Cardiac septum (tissue), 1 donor: ENCODE measurements around the gene PHACTR2. TPM values are rescaled to one million over a fixed set of nuclear protein-coding genes. Genes with fewer than 3 reads are reported as not detected.

ENCODE experiments used
- DNase-seq: peaks from one replicate; pipeline ENCODE4 v3.0.0-alpha.2; 2020; ENCODE audit warnings: low spot score
- intact Hi-C: fragments of 100-400 bp; cut with DNase I; formaldehyde crosslinking; loops from one replicate; pipeline ENCODE4 v1.14.0; 2022
- total RNA-seq: library from RNA; stranded (reverse); fragmentation: NEBNext Ultra II Directional; extraction: Animal tissue kit (Norgen Biotek cat#: 25700); gene quantifications from one replicate; pipeline ENCODE4 v1.2.1, GENCODE V29; 2021
- donor health status: DM: no; HTN: no; CAD: no.

The PHACTR2 gene
- total RNA-seq, 1 donor from 2014 or later = 59.3 TPM

- DNase-seq = no peak
- intact Hi-C loops = no loop called here
Observed at GRCh38 chr6:143750877-143751276, 73.1 kb downstream of the PHACTR2 start.

DNA sequence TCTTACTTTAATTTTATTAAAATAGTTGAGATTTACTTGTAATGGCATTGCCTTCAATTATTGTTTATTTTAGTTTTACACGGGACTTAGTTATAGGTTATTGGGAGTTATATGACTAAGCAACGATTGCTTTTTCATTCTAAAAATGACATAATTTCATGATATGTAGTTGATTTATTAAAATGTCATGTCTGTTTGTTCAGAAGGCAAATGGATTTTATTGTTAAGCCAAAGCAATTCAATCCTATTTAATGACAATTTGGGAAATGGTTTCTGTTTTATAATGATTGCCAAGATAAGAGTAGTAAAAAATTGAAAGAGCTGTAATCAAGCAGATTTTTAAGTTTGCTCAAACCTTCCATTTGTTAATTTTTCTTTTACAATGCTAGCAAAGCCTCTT, 74.7 kb downstream of the PHACTR2 start:
- no peak for DNase-seq
- intact Hi-C loops = no loop called here

GRCh38 chr6:143753678-143754077, 75.9 kb downstream of the PHACTR2 start:
- DNase-seq = no peak
- intact Hi-C loops = no loop called here

- intact Hi-C loops = no loop called here
- no peak for DNase-seq
Observed at GRCh38 chr6:143754204-143754603, 76.4 kb downstream of the PHACTR2 start.

DNA sequence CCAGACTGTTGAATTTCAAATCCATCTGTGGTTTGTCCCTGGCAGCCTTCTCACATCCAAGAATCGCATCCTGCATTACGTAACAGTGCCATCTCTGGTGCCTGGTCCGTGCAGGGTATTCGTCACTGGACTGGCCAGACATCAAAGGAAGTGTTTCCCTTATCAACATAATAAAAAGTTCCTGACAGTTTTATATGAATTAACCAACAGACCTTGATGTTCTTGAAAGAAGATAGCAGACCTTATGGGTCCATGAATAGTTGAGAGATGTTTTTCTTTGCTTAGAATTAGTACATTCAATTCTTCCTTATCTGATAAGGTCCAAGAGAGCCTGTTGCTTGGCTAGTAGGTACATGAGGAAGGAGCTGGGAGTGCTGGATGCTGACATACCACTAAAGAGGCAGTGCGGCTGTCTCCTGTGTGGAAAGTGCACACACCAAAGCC, 77.6 kb downstream of the PHACTR2 start:
- no peak for DNase-seq
- intact Hi-C loops = no loop called here

GRCh38 chr6:143757346-143757832, 79.6 kb downstream of the PHACTR2 start:
- intact Hi-C loops = no loop called here
- no peak for DNase-seq

DNA sequence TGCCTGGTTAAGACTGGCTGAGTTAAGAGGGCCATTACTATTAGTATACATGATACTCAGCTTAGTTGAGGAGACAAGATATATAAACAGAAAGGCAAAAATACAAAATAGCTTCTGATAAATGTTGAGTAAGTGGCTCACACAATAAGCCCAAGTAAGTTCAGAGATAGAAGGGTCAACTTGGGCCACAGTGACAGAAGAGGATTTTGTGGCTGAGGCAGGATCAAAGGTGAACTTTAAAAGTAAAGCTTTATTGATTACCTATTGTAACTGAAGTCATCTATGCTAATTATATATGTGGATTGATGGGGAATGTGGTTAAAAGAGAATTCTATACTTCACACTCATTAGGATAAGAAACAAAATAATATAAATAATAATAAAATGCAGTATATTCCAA, 80.8 kb downstream of the PHACTR2 start:
- DNase-seq = no peak
- intact Hi-C loops = no loop called here

- intact Hi-C loops = no loop called here
- DNase-seq = no peak
Observed at GRCh38 chr6:143759666-143760065, 81.9 kb downstream of the PHACTR2 start.

DNA sequence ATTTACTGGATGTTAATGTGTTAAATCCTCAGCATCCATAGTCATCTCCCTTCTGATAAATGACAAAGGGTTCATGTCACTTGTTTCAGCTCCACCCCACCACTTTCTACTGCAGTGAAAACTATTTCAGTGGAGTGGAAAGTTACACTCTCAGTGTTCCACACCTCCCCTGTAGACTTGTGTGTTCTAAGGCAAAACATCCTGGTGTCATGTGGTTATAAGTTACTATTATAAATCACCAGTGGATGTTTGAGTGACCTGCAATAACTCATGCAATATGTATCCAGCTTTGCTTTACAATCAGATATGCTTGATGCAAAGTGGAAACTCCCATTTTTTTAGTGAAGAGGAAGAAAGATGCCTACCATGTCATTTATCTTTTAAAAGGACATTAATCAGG, 83.3 kb downstream of the PHACTR2 start:
- no peak for DNase-seq
- intact Hi-C loops = no loop called here

GRCh38 chr6:143762126-143762525, 84.4 kb downstream of the PHACTR2 start:
- DNase-seq = no peak
- intact Hi-C loops = no loop called here

DNA sequence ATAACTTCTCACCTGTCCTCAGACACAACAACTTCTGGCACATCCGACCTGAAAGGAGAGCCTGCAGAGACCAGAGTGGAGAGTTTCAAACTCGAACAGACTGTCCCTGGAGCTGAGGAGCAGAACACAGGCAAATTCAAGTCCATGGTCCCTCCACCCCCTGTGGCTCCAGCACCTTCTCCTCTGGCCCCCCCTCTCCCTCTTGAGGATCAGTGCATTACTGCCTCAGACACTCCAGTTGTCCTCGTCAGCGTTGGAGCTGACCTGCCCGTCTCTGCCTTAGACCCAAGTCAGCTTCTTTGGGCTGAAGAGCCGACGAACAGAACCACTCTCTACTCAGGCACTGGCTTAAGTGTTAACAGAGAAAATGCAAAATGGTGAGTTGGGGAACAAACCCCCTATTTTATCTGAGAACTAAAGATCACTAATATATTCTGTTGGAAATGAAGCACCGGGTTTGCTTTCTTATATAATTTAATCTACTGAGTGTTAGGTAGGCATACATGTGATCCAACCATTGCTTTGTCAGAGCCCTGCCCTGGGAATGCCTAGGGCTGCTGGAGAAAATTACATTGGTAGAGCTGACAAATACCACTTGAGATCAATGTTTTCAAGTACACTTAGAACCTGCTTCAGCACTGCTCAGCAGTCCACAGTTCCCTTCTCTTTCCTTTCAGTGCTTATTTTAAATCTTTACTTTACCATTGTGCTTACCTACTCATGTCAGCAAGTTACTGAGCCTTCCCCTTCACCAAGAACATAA, 87.8 kb downstream of the PHACTR2 start:
- no peak for DNase-seq
- intact Hi-C loops = no loop called here

DNA sequence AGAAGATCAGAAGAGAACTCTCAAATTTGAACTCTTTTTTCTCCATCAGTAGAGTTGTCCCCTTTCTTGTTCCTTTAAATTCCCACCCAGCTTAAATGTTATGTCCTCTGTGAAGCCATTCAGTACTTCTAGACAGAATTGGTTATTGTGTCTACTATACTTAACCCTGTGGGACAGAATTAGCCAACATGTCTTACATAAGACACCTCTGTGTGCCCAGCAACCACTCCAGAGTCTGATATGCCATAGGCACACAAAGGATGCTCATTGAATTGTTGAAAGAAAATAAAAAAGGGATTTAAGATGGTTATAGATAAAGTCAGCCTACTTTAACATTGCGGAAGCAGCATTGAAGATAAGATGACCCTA, 88.4 kb downstream of the PHACTR2 start:
- intact Hi-C loops = no loop called here
- DNase-seq = no peak

- intact Hi-C loops = no loop called here
- no peak for DNase-seq
Observed at GRCh38 chr6:143767433-143767832, 89.7 kb downstream of the PHACTR2 start.

DNA sequence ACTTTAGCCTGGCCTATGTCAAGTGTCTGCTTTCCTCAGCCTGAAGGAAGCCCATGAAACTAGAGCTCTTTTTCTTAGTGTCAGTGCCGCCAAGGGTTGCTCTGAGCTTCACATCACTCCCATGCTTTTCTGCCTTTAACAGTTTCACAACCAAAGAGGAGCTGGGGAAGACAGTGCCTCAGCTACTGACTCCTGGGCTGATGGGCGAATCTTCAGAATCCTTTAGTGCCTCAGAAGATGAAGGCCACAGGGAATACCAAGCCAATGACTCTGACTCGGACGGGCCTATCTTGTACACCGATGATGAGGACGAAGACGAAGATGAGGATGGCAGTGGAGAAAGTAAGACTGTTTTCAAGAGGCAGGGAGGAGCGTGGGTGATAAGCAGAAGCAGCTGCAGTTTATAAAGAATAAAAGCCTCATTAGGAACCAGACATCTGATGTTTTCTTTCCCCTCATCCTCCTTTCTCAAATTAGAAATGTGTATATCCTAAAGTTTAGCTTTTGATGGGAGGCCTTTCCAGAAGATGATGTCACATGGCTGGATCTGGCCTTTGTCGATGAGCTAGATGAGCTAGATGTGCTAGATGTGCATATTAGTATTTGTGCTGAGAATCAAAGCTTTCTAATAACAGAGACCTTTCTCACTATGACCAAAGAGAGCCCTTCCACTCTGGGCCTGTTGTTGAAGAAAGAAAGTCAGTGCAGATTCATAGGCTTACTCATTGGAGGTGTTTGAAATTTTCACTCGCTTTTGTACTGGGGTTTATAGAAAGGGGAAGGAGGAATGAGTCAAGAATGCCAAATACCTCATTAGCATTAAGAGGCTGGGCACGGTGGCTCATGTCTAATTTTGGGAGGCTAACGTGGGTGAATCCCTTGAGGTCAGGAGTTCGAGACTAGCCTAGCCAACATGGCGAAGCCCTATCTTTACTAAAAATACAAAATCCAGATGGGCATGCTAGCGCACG, 94.6 kb downstream of the PHACTR2 start:
- no peak for DNase-seq
- intact Hi-C loops = no loop called here

DNA sequence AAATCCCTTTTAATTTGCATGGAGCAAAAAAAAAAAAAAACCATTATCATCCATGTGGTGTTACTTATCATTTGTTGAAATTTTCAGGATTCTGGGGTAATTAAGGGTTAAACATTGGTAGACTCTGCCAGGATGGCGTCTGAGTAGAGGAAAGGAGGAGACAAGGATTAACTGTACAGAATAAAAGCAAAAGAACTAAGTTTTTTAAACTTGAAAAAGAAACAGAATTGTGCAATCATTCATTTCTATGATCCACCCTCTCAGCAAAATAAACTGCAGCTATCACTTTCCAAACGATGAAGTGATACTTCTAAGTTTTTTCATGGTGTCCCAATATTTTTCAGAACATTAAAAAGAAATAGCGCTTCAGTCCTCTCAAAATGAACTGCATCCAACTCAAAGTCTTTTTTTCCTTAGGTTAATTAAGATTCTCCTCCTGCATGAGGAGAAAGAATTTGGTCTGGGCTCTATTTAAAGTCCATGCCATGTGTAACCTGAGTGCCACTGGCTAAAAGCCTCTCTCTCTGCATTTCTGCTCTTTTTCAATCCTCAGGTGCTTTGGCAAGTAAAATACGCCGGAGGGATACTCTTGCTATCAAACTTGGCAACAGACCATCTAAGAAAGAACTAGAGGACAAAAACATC, 95.9 kb downstream of the PHACTR2 start:
- intact Hi-C loops = no loop called here

DNA sequence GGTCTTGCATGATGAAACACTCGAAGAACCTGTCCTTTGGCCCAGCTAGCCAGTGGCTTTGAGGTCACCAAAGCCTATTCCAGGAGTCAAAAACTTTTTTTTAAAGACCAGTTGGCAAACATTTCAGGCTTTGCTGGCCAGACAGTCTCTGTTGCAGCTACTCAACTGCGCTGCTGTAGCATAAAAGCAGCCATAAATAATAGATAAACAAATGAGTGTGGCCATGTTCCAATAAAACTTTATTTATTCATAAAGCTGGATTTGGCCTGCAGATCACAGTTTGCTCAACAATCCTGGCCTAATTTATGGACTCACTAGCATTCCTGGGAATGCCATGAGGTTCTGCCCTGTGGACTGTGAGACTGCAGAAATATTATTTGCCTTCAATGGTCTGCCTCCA, 96.6 kb downstream of the PHACTR2 start:
- no peak for DNase-seq
- intact Hi-C loops = no loop called here

More for the DNA sequence above, 95.9 kb downstream of the PHACTR2 start:
- no peak for DNase-seq

GRCh38 chr6:143775336-143775735, 97.6 kb downstream of the PHACTR2 start:
- intact Hi-C loops = no loop called here
- DNase-seq = no peak

DNA sequence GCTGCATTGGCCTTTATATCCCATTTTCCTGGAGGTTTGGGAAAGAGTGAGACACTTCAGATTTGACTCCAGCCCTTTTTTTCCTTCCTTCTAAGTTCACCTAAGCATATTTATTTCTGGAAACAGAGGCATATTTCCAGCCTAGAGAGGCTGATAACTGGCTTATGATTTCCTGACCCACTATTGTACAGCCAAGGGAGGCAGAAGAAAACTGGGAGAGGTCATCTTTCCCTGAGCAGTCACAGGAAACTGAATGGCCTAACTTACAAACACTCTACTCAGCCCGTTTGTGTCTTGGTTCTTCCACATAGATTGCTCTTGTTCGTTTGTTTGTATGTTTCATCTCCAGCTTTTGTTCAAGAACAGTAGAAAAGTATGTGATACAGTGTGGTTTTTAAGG, 101.2 kb downstream of the PHACTR2 start:
- no peak for DNase-seq
- intact Hi-C loops = no loop called here

GRCh38 chr6:143782481-143782880, 104.7 kb downstream of the PHACTR2 start:
- no peak for DNase-seq
- intact Hi-C loops = no loop called here

GRCh38 chr6:143783077-143783476, 105.3 kb downstream of the PHACTR2 start:
- intact Hi-C loops = no loop called here
- no peak for DNase-seq
